Sigmoid colon (tissue), 7 donors: Measurements from ENCODE around the gene MGP. TPM values are rescaled to one million over a fixed set of nuclear protein-coding genes. Genes with fewer than 3 reads are reported as not detected.

Experiments used
- DNase-seq: peaks from one replicate; pipeline ENCODE4 v3.0.0-alpha.2; 2019
- H3K27ac ChIP-seq, 4 donors: fragments of 200-600 bp; sonication (generic); one replicate each; pipeline ENCODE4 v1.5.1; 2016 to 2019; ENCODE audit warnings: mild to moderate bottlenecking in 1 of 4
- H3K27me3 ChIP-seq, 3 donors: fragments of 200-600 bp; sonication (generic); one replicate each; pipeline ENCODE4 v1.5.1; 2019; ENCODE audit warnings: mild to moderate bottlenecking in 1 of 3
- H3K36me3 ChIP-seq, 4 donors: fragments of 200-600 bp; sonication (generic); one replicate each; pipeline ENCODE4 v1.5.1; 2016 to 2019
- H3K4me1 ChIP-seq, 4 donors: fragments of 200-600 bp; sonication (generic); one replicate each; pipeline ENCODE4 v1.5.1; 2017 to 2019
- H3K4me3 ChIP-seq, 4 donors: fragments of 200-600 bp; sonication (generic); one replicate each; pipeline ENCODE4 v1.5.1; 2017 to 2019; ENCODE audit warnings: mild to moderate bottlenecking in 2 of 4, moderate library complexity in 1 of 4
- H3K9me3 ChIP-seq, 4 donors: fragments of 200-600 bp in 3 of 4; sonication (generic) in 3 of 4; one replicate each; pipeline versions ENCODE4 v1.5.1 to v1.6.1; 2013 to 2019
- CTCF ChIP-seq, 4 experiments: fragments of 450-650 bp in 3 of 4; fragments of 200-600 bp in 1 of 4; IDR thresholded peaks; one replicate each; pipeline ENCODE4 v1.5.1; 2016 to 2019; ENCODE audit warnings: antibody characterized with exemption in 4 of 4, mild to moderate bottlenecking in 3 of 4, moderate library complexity in 2 of 4
- EP300 ChIP-seq, 4 donors: sonication (generic); formaldehyde crosslinking; IDR thresholded peaks; one replicate each; pipeline ENCODE4 v1.6.1; 2017; ENCODE audit warnings: antibody characterized with exemption in 4 of 4
- POLR2A ChIP-seq, 2 donors: fragments of 450-650 bp; IDR thresholded peaks; one replicate each; pipeline ENCODE4 v1.6.1; 2016; ENCODE audit warnings: antibody characterized with exemption in 2 of 2, mild to moderate bottlenecking in 2 of 2, moderate library complexity in 2 of 2
- POLR2AphosphoS5 ChIP-seq, 4 donors: sonication (generic); formaldehyde crosslinking; IDR thresholded peaks; one replicate each; pipeline ENCODE4 v1.6.1; 2017; ENCODE audit warnings: antibody characterized with exemption in 4 of 4
- WGBS, 2 donors: extraction: QIAGEN DNeasy Blood & Tissue Kit; methylation state at CpG; one replicate each; pipeline ENCODE4 v1.1.7; 2013; 5-methylcytosine and 5-hydroxymethylcytosine counted together
- intact Hi-C: fragments of 100-400 bp; cut with DNase I; formaldehyde crosslinking; loops from one replicate; pipeline ENCODE4 v1.15.1; 2023
- polyA plus RNA-seq, 3 donors: library from polyadenylated mRNA; stranded (reverse); fragments of 200-250 nt; gene quantifications; one replicate each; pipeline ENCODE4 v1.2.3, GENCODE V29; 2013
- total RNA-seq, 4 donors: library from RNA; depleted of rRNA; stranded (reverse); fragments of >200 nt; gene quantifications; one replicate each; pipeline ENCODE4 v1.1.0, GENCODE V29; 2016
- donor health status: healthy with polysubstance abuse.
- donor health status: Bipolar disorder and iron deficiency.
- donor health status: healthy.

The MGP gene
- total and polyA plus RNA-seq, 7 donors: 21.7 to 2,103 (median 984) TPM

GRCh38 chr12:14904854-14905253 lies 19.2 kb upstream of the MGP start:
- no peaks in the 10 kb centered on the region for H3K36me3 ChIP-seq
- no peaks in the 10 kb centered on the region for H3K9me3 ChIP-seq
- peak overlapping the region in 3 of 4 donors; percentile 21 to 66 (median 53) for H3K27ac ChIP-seq
- TF ChIP-seq POLR2AphosphoS5 (IDR thresholded peaks at IDR 0.05) (no peak), POLR2A (IDR thresholded peaks at IDR 0.05) (no peak), CTCF (IDR thresholded peaks at IDR 0.05) (no peak), EP300 (IDR thresholded peaks at IDR 0.05) (no peak)
- no peak overlapping the region for H3K4me3 ChIP-seq
- H3K27me3 ChIP-seq: no peaks in the 10 kb centered on the region
- WGBS, 2 donors: 85 to 88% methylated on average over 8 of the region's 8 CpGs
- intact Hi-C loops: no loop called here
- DNase-seq: no peak
- peaks cover 0 to 14% (median 11%) of the 10 kb centered on the region in 4 donors for H3K4me1 ChIP-seq

GRCh38 chr12:14903386-14904098 lies 17.9 kb upstream of the MGP start:
- intact Hi-C loops: no loop called here
- DNase-seq: no peak
- peak overlapping the region in 1 of 4 donors; percentile 36 for H3K27ac ChIP-seq
- TF ChIP-seq CTCF (IDR thresholded peaks at IDR 0.05) (no peak), EP300 (IDR thresholded peaks at IDR 0.05) (no peak), POLR2AphosphoS5 (IDR thresholded peaks at IDR 0.05) (no peak), POLR2A (IDR thresholded peaks at IDR 0.05) (no peak)
- no peak overlapping the region for H3K4me3 ChIP-seq
- H3K36me3 ChIP-seq: no peaks in the 10 kb centered on the region
- H3K27me3 ChIP-seq: no peaks in the 10 kb centered on the region
- WGBS, 2 donors: 95% methylated on average over 5 of the region's 5 CpGs
- no peaks in the 10 kb centered on the region for H3K9me3 ChIP-seq
- peaks cover 0 to 14% (median 11%) of the 10 kb centered on the region in 4 donors for H3K4me1 ChIP-seq

- WGBS, 2 donors: 69 to 80% methylated on average over 2 of the region's 2 CpGs
- Histone ChIP-seq H3K9me3 (no peaks in the 10 kb centered on the region), H3K4me3 (no peak overlapping the region), H3K4me1 (peaks cover 0 to 14% (median 11%) of the 10 kb centered on the region in 4 donors), H3K27ac (peak overlapping the region in 3 of 4 donors; percentile 3 to 36 (median 29)), H3K36me3 (no peaks in the 10 kb centered on the region), H3K27me3 (no peaks in the 10 kb centered on the region)
- TF ChIP-seq EP300 (IDR thresholded peaks at IDR 0.05) (no peak), POLR2AphosphoS5 (IDR thresholded peaks at IDR 0.05) (no peak)
- no peak for DNase-seq
- intact Hi-C loops: no loop called here
Observed at GRCh38 chr12:14902465-14902864, 16.8 kb upstream of the MGP start.

GRCh38 chr12:14901228-14901562 lies 15.5 kb upstream of the MGP start:
- Histone ChIP-seq H3K9me3 (no peaks in the 10 kb centered on the region), H3K27ac (peak overlapping the region in 3 of 4 donors; percentile 6 to 36 (median 29)), H3K27me3 (no peaks in the 10 kb centered on the region), H3K36me3 (no peaks in the 10 kb centered on the region), H3K4me3 (no peak overlapping the region), H3K4me1 (peaks cover 0 to 25% (median 19%) of the 10 kb centered on the region in 4 donors)
- DNase-seq: peak; percentile 75
- WGBS, 2 donors: 89 to 94% methylated on average over 1 of the region's 1 CpG
- intact Hi-C loops: no loop called here
- no peak for TF ChIP-seq EP300 (IDR thresholded peaks at IDR 0.05)
- no peak for TF ChIP-seq POLR2A (IDR thresholded peaks at IDR 0.05)
- TF ChIP-seq POLR2AphosphoS5 (IDR thresholded peaks at IDR 0.05): peak in 1 of 4 donors; percentile 6

- DNase-seq: no peak
- H3K4me1 ChIP-seq: peaks cover 0 to 19% (median 15%) of the 10 kb centered on the region in 4 donors
- peak overlapping the region in 1 of 4 donors; percentile 29 for H3K27ac ChIP-seq
- no peak for TF ChIP-seq POLR2AphosphoS5 (IDR thresholded peaks at IDR 0.05)
- no peak for TF ChIP-seq POLR2A (IDR thresholded peaks at IDR 0.05)
- H3K27me3 ChIP-seq: no peaks in the 10 kb centered on the region
- intact Hi-C loops: no loop called here
- 87 to 94% methylated on average over 5 of the region's 5 CpGs for WGBS, 2 donors
- H3K36me3 ChIP-seq: no peaks in the 10 kb centered on the region
- H3K9me3 ChIP-seq: no peaks in the 10 kb centered on the region
- H3K4me3 ChIP-seq: no peak overlapping the region
Observed at GRCh38 chr12:14900521-14901227, 15.0 kb upstream of the MGP start.

- WGBS, 2 donors: 76 to 80% methylated on average over 7 of the region's 7 CpGs
- no peak for TF ChIP-seq CTCF (IDR thresholded peaks at IDR 0.05)
- no peak for TF ChIP-seq EP300 (IDR thresholded peaks at IDR 0.05)
- TF ChIP-seq POLR2AphosphoS5 (IDR thresholded peaks at IDR 0.05): peak in 3 of 4 donors; percentile 6 to 52 (median 30)
- no peak for TF ChIP-seq POLR2A (IDR thresholded peaks at IDR 0.05)
- peaks cover 0 to 11% (median 8%) of the 10 kb centered on the region in 4 donors for H3K4me1 ChIP-seq
Observed at GRCh38 chr12:14896521-14897169, 11.0 kb upstream of the MGP start.

More at GRCh38 chr12:14896521-14897169, 11.0 kb upstream of the MGP start:
- Histone ChIP-seq H3K4me3 (no peak overlapping the region), H3K9me3 (no peaks in the 10 kb centered on the region), H3K36me3 (no peaks in the 10 kb centered on the region), H3K27ac (peak overlapping the region; percentile 10 to 70 (median 42)), H3K27me3 (no peaks in the 10 kb centered on the region)
- intact Hi-C loops: no loop called here
- DNase-seq: no peak
